Measurements from ENCODE around the gene ZNF561. TPM values are rescaled to one million over a fixed set of nuclear protein-coding genes. Genes with fewer than 3 reads are reported as not detected.

ZNF561 gene
- total and polyA plus RNA-seq, 9 of the 15 experiments (the other 6 are each of a cell fraction or from before 2014, with no cell fraction given), result 13.9 to 34.9 (median 23.6) TPM

DNA sequence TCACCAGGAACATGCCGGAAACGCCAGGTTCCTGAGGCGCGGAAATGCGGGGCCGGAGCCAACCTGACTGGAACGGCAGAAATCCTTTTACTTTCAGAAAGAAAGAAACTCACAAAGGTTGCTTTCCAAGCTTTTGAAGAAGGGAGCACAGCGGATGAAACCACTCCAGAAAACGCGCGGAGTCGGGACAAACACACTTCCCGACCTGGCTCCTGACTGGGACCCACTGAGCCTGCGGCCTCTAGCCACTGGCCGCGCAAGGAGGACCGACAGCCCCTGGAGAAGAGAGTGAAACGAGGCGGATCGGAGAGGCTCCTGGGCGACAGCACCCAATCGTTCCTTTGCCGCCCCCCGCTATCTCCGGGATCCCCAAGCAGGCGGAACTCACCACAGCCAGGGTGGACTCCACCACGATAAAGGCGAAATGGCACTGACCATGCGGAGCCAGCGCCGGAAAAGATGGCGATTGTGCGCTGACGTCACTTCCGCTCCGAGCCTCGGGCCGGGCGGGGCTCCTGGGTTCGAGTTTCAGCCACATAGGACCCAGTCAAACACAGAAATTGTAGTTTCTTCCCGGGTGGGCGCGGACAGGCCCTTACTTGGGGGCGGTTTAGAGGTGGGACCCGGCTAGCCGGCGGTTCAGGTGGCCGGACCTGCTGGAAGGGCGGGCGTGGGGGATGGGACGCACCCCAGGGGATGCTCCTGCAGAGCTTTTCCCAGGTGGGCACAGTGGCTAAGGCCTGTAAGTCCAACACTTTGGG is 36.8 kb downstream of the ZNF561 start, which contains the start of gene ZNF121 (continued):
- TF ChIP-seq, protein P1, sequence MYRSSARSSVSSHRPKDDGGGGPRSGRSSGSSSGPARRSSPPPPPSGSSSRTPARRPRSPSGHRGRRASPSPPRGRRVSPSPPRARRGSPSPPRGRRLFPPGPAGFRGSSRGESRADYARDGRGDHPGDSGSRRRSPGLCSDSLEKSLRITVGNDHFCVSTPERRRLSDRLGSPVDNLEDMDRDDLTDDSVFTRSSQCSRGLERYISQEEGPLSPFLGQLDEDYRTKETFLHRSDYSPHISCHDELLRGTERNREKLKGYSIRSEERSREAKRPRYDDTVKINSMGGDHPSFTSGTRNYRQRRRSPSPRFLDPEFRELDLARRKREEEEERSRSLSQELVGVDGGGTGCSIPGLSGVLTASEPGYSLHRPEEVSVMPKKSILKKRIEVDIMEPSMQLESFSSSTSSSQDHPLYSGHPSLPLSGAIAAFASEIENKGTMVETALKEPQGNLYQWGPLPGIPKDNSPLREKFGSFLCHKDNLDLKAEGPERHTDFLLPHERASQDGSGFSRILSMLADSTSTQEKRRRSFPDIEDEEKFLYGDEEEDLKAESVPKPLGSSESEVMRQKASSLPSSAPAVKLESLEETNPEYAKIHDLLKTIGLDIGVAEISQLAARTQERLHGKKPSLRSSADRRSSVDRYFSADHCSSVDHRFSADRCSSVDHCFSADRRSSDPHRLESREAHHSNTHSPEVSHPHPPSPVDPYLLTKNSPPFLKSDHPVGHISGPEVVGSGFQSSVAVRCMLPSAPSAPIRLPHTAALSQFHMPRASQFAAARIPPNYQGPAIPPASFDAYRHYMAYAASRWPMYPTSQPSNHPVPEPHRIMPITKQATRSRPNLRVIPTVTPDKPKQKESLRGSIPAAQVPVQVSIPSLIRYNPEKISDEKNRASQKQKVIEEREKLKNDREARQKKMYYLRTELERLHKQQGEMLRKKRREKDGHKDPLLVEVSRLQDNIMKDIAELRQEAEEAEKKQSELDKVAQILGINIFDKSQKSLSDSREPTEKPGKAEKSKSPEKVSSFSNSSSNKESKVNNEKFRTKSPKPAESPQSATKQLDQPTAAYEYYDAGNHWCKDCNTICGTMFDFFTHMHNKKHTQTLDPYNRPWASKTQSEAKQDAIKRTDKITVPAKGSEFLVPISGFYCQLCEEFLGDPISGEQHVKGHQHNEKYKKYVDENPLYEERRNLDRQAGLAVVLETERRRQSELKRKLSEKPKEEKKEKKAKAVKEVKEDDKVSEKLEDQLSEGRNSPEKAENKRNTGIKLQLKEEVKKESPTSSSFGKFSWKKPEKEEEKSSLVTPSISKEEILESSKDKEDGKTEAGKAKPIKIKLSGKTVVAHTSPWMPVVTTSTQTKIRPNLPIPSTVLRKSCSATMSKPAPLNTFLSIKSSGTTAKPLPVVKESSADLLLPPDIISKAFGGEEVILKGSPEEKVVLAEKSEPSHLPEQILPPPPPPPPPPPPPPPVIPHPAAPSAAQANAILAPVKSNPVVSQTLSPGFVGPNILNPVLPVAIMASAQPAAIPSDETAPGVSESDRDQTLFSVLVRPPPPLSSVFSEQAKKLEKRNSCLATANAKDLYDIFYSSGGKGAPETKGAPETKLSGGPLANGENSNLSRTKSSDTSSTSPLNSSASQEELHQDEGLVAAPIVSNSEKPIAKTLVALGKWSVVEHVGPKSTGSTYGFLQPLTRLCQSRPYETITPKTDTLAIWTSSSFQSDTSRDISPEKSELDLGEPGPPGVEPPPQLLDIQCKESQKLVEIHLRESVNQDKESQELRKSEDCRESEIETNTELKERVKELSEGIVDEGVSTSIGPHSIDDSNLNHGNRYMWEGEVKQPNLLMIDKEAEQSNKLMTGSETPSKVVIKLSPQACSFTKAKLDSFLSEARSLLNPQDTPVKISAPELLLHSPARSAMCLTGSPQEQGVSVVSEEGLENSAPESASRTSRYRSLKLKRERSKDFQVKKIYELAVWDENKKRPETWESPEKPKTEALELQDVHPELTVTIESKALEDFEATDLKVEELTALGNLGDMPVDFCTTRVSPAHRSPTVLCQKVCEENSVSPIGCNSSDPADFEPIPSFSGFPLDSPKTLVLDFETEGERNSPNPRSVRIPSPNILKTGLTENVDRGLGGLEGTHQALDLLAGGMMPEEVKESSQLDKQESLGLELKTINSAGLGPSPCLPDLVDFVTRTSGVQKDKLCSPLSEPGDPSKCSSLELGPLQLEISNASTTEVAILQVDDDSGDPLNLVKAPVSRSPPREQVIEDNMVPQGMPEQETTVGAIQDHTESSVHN (IDR thresholded peaks at IDR 0.05; ENCODE audit: borderline replicate concordance in 1 of 2, low read depth in 1 of 2), result no peak
- TF ChIP-seq, protein P2, sequence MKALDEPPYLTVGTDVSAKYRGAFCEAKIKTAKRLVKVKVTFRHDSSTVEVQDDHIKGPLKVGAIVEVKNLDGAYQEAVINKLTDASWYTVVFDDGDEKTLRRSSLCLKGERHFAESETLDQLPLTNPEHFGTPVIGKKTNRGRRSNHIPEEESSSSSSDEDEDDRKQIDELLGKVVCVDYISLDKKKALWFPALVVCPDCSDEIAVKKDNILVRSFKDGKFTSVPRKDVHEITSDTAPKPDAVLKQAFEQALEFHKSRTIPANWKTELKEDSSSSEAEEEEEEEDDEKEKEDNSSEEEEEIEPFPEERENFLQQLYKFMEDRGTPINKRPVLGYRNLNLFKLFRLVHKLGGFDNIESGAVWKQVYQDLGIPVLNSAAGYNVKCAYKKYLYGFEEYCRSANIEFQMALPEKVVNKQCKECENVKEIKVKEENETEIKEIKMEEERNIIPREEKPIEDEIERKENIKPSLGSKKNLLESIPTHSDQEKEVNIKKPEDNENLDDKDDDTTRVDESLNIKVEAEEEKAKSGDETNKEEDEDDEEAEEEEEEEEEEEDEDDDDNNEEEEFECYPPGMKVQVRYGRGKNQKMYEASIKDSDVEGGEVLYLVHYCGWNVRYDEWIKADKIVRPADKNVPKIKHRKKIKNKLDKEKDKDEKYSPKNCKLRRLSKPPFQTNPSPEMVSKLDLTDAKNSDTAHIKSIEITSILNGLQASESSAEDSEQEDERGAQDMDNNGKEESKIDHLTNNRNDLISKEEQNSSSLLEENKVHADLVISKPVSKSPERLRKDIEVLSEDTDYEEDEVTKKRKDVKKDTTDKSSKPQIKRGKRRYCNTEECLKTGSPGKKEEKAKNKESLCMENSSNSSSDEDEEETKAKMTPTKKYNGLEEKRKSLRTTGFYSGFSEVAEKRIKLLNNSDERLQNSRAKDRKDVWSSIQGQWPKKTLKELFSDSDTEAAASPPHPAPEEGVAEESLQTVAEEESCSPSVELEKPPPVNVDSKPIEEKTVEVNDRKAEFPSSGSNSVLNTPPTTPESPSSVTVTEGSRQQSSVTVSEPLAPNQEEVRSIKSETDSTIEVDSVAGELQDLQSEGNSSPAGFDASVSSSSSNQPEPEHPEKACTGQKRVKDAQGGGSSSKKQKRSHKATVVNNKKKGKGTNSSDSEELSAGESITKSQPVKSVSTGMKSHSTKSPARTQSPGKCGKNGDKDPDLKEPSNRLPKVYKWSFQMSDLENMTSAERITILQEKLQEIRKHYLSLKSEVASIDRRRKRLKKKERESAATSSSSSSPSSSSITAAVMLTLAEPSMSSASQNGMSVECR (CRISPR knock-in tag; IDR thresholded peaks at IDR 0.05), result peak; percentile 93
- peak; percentile 67 for TF ChIP-seq RBM22 (IDR thresholded peaks at IDR 0.05; ENCODE audit: low read depth, low read length, poor library complexity, severe bottlenecking)
- TF ChIP-seq MYC (IDR thresholded peaks at IDR 0.05; ENCODE audit: low read depth, low read length), result peak; percentile 99
- TF ChIP-seq MYC (CRISPR knock-in tag; IDR thresholded peaks at IDR 0.05; ENCODE audit: borderline replicate concordance, low read depth), result peak; percentile 97
- TF ChIP-seq ETV6 (IDR thresholded peaks at IDR 0.05; ENCODE audit: borderline replicate concordance in 1 of 2, low read depth in 2 of 2, low read length in 1 of 2), result no peak
- 0 out of 2 replicates have a peak, but pooled peaks have one; percentile 43 for TF ChIP-seq ETV6 (CRISPR knock-in tag; IDR thresholded peaks at IDR 0.05; ENCODE audit: borderline replicate concordance)
- TF ChIP-seq, protein P3, sequence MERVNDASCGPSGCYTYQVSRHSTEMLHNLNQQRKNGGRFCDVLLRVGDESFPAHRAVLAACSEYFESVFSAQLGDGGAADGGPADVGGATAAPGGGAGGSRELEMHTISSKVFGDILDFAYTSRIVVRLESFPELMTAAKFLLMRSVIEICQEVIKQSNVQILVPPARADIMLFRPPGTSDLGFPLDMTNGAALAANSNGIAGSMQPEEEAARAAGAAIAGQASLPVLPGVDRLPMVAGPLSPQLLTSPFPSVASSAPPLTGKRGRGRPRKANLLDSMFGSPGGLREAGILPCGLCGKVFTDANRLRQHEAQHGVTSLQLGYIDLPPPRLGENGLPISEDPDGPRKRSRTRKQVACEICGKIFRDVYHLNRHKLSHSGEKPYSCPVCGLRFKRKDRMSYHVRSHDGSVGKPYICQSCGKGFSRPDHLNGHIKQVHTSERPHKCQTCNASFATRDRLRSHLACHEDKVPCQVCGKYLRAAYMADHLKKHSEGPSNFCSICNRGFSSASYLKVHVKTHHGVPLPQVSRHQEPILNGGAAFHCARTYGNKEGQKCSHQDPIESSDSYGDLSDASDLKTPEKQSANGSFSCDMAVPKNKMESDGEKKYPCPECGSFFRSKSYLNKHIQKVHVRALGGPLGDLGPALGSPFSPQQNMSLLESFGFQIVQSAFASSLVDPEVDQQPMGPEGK (CRISPR knock-in tag; IDR thresholded peaks at IDR 0.05; ENCODE audit: borderline replicate concordance), result no peak
- TF ChIP-seq RFX7 (CRISPR knock-in tag; IDR thresholded peaks at IDR 0.05), result no peak
- TF ChIP-seq DPF2 (IDR thresholded peaks at IDR 0.05), result no peak
- no peak for TF ChIP-seq ARID2 (IDR thresholded peaks at IDR 0.05)
- no peak for TF ChIP-seq TCFL5 (CRISPR knock-in tag; conservative IDR thresholded peaks at IDR 0.05)

Measured in K562 (cell line).